ENCODE data around the gene AQP12B. TPM values are rescaled to one million over a fixed set of nuclear protein-coding genes. Genes with fewer than 3 reads are reported as not detected.

Gene AQP12B
- total RNA-seq, 4 donors from 2014 or later: not detected

DNA sequence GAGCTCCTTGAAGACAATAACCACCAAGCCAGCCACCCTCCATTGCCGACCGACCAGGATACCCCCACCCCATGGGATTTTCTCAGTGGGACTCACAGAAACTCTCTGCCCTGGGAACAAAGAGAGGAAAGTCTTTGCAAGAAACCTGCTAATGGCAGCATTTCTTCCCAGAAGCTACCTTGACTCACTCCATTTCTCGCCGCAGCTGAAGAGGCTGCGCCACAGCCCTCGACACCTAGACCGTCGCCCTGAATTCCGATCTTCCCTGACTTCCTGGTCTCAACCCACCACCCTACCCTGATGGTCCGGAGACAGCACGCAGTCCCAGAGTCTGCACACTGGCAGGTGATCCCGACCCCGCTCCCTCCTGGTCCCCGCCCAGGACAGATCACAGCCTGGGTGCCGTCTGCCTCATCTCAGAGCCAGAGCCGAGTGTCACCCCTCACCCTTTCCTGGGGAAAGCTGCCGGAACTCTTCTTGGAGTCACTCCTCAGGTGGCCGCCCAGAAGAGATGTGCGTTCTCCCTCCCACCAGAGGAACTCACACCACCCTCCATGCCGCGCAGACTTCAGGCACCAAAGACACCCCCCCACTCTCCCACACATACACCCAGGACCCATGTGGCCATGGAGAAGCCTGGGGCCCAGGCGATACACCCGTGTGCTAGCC is 33.6 kb upstream of the AQP12B start:
- peaks cover 24% of the 10 kb centered on the region for H3K27me3 ChIP-seq
- 93% methylated on average over 21 of the region's 23 CpGs for WGBS
- TF ChIP-seq, protein P1, sequence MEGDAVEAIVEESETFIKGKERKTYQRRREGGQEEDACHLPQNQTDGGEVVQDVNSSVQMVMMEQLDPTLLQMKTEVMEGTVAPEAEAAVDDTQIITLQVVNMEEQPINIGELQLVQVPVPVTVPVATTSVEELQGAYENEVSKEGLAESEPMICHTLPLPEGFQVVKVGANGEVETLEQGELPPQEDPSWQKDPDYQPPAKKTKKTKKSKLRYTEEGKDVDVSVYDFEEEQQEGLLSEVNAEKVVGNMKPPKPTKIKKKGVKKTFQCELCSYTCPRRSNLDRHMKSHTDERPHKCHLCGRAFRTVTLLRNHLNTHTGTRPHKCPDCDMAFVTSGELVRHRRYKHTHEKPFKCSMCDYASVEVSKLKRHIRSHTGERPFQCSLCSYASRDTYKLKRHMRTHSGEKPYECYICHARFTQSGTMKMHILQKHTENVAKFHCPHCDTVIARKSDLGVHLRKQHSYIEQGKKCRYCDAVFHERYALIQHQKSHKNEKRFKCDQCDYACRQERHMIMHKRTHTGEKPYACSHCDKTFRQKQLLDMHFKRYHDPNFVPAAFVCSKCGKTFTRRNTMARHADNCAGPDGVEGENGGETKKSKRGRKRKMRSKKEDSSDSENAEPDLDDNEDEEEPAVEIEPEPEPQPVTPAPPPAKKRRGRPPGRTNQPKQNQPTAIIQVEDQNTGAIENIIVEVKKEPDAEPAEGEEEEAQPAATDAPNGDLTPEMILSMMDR (IDR thresholded peaks at IDR 0.05): no peak
- TF ChIP-seq POLR2AphosphoS5 (IDR thresholded peaks at IDR 0.05) (no peak), POLR2A (IDR thresholded peaks at IDR 0.05) (no peak)
- no peak for DNase-seq (ENCODE audit: low spot score in 2 of 2)
- H3K36me3 ChIP-seq: no peaks in the 10 kb centered on the region
- no peak overlapping the region for H3K27ac ChIP-seq
- no peaks in the 10 kb centered on the region for H3K4me1 ChIP-seq
- no peak overlapping the region for H3K4me3 ChIP-seq
- no peaks in the 10 kb centered on the region for H3K9me3 ChIP-seq

DNA sequence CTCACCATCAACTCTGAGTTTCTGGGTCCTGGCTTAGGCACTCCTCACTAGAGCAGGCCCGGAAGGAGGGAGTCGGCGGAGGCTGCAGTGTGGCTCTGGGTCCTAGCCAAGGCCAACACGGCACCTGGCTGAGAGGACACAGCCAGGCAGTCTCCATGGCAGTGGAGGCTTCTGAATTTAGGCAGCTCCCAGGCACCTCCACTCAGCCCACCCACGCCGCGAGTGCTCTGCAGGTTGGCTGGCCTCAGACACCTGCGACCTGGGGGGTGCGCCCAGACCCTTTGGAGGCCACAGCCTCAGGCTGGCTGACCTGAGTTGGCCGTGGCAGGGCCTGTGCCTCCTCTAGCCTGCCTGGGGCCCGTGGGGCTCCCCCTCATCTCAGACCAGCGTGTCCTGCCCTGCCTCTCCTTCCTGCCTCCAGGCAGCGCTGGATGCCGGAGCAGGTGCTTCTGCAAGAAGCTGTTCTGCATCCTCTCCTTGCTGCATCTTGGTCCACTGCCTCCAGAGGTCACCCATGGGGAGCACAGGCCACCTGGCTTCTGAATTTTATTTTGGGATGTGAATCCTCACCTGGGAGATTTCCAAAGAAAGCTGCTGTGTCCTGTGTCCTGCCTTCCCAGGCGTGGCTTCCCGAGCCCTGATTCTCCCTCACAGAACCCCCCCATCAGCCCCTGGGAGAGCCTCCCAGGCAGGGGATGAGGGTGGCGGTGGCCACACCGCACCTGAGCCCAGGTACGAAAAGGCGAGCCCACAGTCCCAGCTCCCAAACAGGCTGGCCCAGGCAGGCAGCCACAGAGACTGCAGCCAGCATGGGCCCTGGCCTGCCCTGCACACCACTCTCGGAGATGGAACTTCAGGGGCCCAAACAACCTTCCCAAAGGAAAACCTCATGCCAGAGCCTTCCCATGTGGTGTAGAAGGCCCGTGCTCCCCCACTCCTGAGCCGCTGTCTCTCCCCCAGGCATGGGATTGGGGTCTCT is 32.4 kb upstream of the AQP12B start:
- no peak overlapping the region for H3K27ac ChIP-seq
- whole genome bisulfite sequencing: 50% methylated on average over 12 of the region's 23 CpGs

DNA sequence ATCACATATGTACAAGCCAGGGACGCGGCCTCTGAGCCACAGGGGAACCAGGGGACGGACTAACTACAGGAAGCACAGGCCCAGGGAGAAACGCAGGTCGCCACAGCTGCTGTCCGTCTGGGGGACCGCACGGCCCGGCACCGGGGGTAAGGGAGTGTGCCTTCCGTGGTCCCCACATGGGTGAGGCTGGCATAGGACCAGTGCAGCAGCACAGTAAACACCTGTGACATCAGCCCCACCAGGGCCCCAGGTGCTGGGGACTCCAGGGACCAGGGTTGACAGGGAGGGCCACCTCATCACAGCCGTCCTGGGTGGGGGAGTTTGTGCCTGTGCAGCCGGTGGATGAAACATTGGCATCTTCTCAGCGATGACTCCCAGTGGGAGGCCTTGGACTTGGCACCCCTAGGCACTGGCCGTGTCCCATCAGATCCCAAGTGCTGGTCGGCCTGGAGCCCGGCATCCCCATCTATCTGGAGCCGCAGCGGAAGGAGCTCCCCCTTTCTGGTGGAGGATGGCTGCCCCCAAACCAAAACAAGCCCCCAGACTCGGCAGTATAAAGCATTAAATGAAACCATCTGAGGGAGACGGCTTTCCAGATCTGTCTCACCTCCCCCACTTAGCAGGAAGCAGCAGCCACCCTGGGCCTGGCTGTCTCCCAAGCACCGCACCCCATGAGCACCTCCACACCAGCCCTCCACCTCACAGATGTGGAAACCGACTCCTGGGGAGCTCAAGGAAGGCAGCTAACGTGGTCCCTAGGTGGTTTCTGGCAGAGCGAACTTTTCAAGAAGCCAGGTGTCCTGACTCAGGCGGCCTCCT is 31.5 kb upstream of the AQP12B start:
- 66% methylated on average over 15 of the region's 26 CpGs for WGBS

More for the DNA sequence above, 32.4 kb upstream of the AQP12B start:
- Histone ChIP-seq H3K27me3 (peaks cover 30% of the 10 kb centered on the region), H3K9me3 (no peaks in the 10 kb centered on the region), H3K4me3 (no peak overlapping the region), H3K4me1 (no peaks in the 10 kb centered on the region), H3K36me3 (no peaks in the 10 kb centered on the region)
- TF ChIP-seq, protein P1 (IDR thresholded peaks at IDR 0.05): no peak
- no peak for TF ChIP-seq POLR2A (IDR thresholded peaks at IDR 0.05)
- no peak for TF ChIP-seq EP300 (IDR thresholded peaks at IDR 0.05)
- no peak for TF ChIP-seq POLR2AphosphoS5 (IDR thresholded peaks at IDR 0.05)
- DNase-seq (ENCODE audit: low spot score in 2 of 2): no peak

DNA sequence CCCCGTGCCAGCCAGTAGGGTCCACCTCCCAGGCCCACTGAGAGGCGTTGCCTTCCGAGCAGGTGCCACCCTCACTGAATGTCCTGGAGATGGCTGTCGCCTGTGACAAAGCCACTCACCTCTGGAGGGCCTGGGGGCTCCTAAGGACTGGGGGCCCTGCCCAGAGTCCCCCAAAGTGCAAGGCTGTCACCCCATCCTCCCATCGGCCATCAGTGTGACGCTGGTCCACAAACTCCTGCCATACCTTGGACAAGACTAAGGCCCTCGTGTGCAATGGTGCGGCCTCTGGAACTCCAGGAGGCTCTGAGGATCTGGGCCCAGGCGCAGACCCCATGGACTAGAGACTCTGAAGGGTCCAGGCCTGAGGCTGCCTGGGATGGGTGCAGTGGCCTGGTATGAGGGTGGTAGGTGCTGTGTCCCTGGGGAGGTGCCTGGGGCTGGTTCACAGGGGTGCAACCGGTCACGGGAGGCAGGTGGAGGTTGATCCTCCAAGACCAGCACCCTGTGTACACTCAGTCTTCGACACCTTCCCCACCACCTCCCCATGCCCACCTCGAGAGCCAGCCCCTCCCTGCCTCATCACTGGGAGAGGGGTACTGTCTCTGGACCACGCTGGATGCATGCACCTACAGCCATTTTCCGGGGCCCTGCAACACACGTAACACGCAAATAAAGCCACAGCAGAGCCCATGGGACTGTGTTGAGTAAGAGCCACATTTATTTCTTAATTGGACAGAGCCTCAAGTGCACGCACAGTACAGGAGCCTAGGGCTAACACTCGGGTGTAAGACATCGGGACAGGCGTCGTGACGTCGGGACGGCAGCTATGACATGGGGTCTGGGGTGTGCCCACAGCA is 30.6 kb upstream of the AQP12B start:
- no peak overlapping the region for H3K4me3 ChIP-seq
- H3K4me1 ChIP-seq: no peaks in the 10 kb centered on the region
- no peak overlapping the region for H3K27ac ChIP-seq
- peaks cover 47% of the 10 kb centered on the region for H3K27me3 ChIP-seq
- 93% methylated on average over 22 of the region's 25 CpGs for WGBS
- no peaks in the 10 kb centered on the region for H3K36me3 ChIP-seq
- no peak for DNase-seq (ENCODE audit: low spot score in 2 of 2)
- TF ChIP-seq POLR2A (IDR thresholded peaks at IDR 0.05) (no peak), POLR2AphosphoS5 (IDR thresholded peaks at IDR 0.05) (no peak), EP300 (IDR thresholded peaks at IDR 0.05) (no peak)
- no peaks in the 10 kb centered on the region for H3K9me3 ChIP-seq

More for the DNA sequence above, 31.5 kb upstream of the AQP12B start:
- peaks cover 39% of the 10 kb centered on the region for H3K27me3 ChIP-seq
- H3K27ac ChIP-seq: no peak overlapping the region
- no peak for DNase-seq (ENCODE audit: low spot score in 2 of 2)
- no peaks in the 10 kb centered on the region for H3K9me3 ChIP-seq
- no peaks in the 10 kb centered on the region for H3K36me3 ChIP-seq
- H3K4me3 ChIP-seq: no peak overlapping the region
- H3K4me1 ChIP-seq: no peaks in the 10 kb centered on the region
- TF ChIP-seq, protein P1 (IDR thresholded peaks at IDR 0.05): no peak
- no peak for TF ChIP-seq EP300 (IDR thresholded peaks at IDR 0.05)

DNA sequence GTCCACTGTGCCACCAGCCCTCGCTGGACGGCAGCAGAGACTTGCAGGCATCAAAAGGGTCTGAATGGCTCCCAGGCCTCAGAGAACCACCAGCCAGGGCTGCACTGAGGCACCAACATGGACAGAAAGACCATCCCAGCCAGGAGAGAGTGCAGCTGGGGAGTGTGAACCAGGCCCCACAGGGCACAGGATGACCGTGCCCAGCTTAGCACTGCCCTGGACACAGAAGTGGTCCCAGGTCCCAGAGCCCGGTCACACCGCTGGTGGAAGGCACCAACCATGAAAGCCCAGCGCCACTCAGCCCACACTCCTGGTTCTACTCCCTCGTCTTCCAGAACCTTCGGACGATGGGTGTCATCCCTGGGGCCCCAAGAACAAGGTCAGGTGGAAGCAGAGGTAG is 29.4 kb upstream of the AQP12B start:
- 91% methylated on average over 6 of the region's 9 CpGs for WGBS
- H3K27me3 ChIP-seq: peaks cover 48% of the 10 kb centered on the region

More for the DNA sequence above, 29.4 kb upstream of the AQP12B start:
- TF ChIP-seq POLR2AphosphoS5 (IDR thresholded peaks at IDR 0.05) (no peak), POLR2A (IDR thresholded peaks at IDR 0.05) (no peak), EP300 (IDR thresholded peaks at IDR 0.05) (no peak)
- TF ChIP-seq, protein P1 (IDR thresholded peaks at IDR 0.05): no peak
- Histone ChIP-seq H3K27ac (no peak overlapping the region), H3K9me3 (no peaks in the 10 kb centered on the region), H3K4me3 (no peak overlapping the region), H3K36me3 (no peaks in the 10 kb centered on the region), H3K4me1 (no peaks in the 10 kb centered on the region)
- no peak for DNase-seq (ENCODE audit: low spot score in 2 of 2)
